ENCODE results near the gene C4BPB.

GRCh38 chr1:207058878-207059867, 29.5 kb upstream of the C4BPB start:
- TF ChIP-seq POLR2AphosphoS5 (IDR thresholded peaks at IDR 0.05; ENCODE audit: low read depth, low read length) (no peak), TAF1 (IDR thresholded peaks at IDR 0.05; ENCODE audit: borderline replicate concordance, insufficient read depth, low read length) (no peak), REST (IDR thresholded peaks at IDR 0.05; ENCODE audit: insufficient read depth in 1 of 2, low read depth in 2 of 2, low read length in 2 of 2) (no peak), SIN3A (IDR thresholded peaks at IDR 0.05; ENCODE audit: borderline replicate concordance, insufficient read depth, low read length) (no peak)
